A172 (cell line): Measurements from ENCODE around the gene USP17L21. TPM values are rescaled to one million over a fixed set of nuclear protein-coding genes. Genes with fewer than 3 reads are reported as not detected.
"Not testable (repeated sequence)": the region's sequence is repeated elsewhere in the genome, so short reads cannot be mapped to it uniquely, and the experiment has no call there.

Source experiments
- DNase-seq: peaks from one replicate; pipeline ENCODE4 v3.0.0-alpha.2; 2015; ENCODE audit warnings: low spot score
- total RNA-seq: library from RNA; depleted of rRNA; stranded (reverse); fragments of >200 nt; shearing (Covaris generic); gene quantifications from 2 replicates; pipeline ENCODE4 v1.2.3, GENCODE V29; 2014; rRNA removed

USP17L21 gene, protein sequence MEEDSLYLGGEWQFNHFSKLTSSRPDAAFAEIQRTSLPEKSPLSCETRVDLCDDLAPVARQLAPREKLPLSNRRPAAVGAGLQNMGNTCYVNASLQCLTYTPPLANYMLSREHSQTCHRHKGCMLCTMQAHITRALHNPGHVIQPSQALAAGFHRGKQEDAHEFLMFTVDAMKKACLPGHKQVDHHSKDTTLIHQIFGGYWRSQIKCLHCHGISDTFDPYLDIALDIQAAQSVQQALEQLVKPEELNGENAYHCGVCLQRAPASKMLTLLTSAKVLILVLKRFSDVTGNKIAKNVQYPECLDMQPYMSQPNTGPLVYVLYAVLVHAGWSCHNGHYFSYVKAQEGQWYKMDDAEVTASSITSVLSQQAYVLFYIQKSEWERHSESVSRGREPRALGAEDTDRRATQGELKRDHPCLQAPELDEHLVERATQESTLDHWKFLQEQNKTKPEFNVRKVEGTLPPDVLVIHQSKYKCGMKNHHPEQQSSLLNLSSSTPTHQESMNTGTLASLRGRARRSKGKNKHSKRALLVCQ
- not detected in 2 replicates for total RNA-seq

DNA sequence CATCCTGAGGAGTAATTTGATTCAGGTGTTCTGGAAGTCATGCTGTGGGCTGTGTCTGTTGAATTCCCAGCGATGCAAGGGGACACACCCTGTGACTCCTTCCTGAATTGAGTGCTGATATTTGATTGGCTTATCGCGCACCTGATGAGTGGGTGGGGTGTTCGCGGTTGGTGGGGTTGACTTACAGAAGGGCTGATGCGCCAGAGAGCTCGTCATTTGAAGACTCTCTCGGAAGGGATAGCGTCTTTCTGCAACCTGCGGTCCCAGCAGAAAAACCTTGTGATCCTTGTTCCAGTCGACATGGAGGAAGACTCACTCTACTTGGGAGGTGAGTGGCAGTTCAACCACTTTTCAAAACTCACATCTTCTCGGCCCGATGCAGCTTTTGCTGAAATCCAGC is at the start of gene USP17L21:
Gene USP17L21 (plus strand): TSS at position 301 of the 400 bp plus-strand sequence. CDS start 0 bp downstream, at position 301.
- DNase-seq = not testable (repeated sequence)

DNA sequence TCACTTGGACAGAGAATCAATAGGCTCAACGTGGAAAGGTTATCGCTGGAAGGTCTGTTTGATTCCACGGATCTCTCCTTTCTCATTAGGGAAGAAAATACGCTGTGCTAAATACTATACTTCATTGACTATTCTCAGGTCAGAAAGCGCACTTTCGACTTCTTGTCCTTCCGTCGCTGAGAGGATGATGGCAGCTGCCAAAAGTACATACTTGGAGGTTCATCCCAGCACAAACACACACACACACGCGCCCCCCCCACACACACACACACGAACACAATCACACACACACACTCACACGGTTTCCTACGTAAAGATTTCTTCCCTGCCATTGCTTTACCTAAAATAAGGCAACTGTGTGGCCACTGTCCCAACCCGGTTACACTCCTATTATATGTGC is 48.0 kb upstream of the USP17L21 start:
- DNase-seq = not testable (repeated sequence)

DNA sequence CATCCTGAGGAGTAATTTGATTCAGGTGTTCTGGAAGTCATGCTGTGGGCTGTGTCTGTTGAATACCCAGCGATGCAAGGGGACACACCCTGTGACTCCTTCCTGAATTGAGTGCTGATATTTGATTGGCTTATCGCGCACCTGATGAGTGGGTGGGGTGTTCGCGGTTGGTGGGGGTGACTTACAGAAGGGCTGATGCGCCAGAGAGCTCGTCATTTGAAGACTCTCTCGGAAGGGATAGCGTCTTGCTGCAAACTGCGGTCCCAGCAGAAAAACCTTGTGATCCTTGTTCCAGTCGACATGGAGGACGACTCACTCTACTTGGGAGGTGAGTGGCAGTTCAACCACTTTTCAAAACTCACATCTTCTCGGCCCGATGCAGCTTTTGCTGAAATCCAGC is 47.6 kb upstream of the USP17L21 start, which contains the start of gene USP17L11:
Gene USP17L11 (plus strand): TSS at position 301 of the 400 bp plus-strand sequence. CDS start 0 bp downstream, at position 301.
- DNase-seq = not testable (repeated sequence)

DNA sequence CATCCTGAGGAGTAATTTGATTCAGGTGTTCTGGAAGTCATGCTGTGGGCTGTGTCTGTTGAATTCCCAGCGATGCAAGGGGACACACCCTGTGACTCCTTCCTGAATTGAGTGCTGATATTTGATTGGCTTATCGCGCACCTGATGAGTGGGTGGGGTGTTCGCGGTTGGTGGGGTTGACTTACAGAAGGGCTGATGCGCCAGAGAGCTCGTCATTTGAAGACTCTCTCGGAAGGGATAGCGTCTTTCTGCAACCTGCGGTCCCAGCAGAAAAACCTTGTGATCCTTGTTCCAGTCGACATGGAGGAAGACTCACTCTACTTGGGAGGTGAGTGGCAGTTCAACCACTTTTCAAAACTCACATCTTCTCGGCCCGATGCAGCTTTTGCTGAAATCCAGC is 42.8 kb upstream of the USP17L21 start, which contains the start of gene USP17L12:
Gene USP17L12 (plus strand): TSS at position 301 of the 400 bp plus-strand sequence. CDS start 0 bp downstream, at position 301.
- not testable (repeated sequence) for DNase-seq

DNA sequence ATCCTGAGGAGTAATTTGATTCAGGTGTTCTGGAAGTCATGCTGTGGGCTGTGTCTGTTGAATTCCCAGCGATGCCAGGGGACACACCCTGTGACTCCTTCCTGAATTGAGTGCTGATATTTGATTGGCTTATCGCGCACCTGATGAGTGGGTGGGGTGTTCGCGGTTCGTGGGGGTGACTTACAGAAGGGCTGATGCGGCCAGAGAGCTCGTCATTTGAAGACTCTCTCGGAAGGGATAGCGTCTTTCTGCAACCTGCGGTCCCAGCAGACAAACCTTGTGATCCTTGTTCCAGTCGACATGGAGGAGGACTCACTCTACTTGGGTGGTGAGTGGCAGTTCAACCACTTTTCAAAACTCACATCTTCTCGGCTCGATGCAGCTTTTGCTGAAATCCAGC is 38.1 kb upstream of the USP17L21 start, which contains the start of gene USP17L13:
Gene USP17L13 (plus strand): TSS at position 301 of the 400 bp plus-strand sequence. CDS start 0 bp downstream, at position 301.
- not testable (repeated sequence) for DNase-seq

DNA sequence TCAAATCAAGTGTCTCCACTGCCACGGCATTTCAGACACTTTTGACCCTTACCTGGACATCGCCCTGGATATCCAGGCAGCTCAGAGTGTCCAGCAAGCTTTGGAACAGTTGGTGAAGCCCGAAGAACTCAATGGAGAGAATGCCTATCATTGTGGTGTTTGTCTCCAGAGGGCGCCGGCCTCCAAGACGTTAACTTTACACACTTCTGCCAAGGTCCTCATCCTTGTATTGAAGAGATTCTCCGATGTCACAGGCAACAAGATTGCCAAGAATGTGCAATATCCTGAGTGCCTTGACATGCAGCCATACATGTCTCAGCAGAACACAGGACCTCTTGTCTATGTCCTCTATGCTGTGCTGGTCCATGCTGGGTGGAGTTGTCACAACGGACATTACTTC is 32.4 kb upstream of the USP17L21 start:
- DNase-seq = not testable (repeated sequence)

DNA sequence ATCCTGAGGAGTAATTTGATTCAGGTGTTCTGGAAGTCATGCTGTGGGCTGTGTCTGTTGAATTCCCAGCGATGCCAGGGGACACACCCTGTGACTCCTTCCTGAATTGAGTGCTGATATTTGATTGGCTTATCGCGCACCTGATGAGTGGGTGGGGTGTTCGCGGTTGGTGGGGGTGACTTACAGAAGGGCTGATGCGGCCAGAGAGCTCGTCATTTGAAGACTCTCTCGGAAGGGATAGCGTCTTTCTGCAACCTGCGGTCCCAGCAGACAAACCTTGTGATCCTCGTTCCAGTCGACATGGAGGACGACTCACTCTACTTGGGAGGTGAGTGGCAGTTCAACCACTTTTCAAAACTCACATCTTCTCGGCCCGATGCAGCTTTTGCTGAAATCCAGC is 28.6 kb upstream of the USP17L21 start, which contains the start of gene USP17L15:
Gene USP17L15 (plus strand): TSS at position 301 of the 400 bp plus-strand sequence. CDS start 0 bp downstream, at position 301.
- DNase-seq = not testable (repeated sequence)

DNA sequence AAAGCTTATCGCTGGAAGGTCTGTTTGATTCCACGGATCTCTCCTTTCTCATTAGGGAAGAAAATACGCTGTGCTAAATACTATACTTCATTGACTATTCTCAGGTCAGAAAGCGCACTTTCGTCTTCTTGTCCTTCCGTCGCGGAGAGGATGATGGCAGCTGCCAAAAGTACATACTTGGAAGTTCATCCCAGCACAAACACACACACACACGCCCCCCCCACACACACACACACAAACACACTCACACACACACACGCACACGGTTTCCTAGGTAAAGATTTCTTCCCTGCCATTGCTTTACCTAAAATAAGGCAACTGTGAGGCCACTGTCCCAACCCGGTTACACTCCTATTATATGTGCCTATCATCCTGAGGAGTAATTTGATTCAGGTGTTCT is 24.2 kb upstream of the USP17L21 start:
- not testable (repeated sequence) for DNase-seq

DNA sequence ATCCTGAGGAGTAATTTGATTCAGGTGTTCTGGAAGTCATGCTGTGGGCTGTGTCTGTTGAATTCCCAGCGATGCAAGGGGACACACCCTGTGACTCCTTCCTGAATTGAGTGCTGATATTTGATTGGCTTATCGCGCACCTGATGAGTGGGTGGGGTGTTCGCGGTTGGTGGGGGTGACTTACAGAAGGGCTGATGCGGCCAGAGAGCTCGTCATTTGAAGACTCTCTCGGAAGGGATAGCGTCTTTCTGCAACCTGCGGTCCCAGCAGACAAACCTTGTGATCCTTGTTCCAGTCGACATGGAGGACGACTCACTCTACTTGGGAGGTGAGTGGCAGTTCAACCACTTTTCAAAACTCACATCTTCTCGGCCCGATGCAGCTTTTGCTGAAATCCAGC is 19.1 kb upstream of the USP17L21 start, which contains the start of gene USP17L17:
Gene USP17L17 (plus strand): TSS at position 301 of the 400 bp plus-strand sequence. CDS start 0 bp downstream, at position 301.
- DNase-seq = not testable (repeated sequence)

DNA sequence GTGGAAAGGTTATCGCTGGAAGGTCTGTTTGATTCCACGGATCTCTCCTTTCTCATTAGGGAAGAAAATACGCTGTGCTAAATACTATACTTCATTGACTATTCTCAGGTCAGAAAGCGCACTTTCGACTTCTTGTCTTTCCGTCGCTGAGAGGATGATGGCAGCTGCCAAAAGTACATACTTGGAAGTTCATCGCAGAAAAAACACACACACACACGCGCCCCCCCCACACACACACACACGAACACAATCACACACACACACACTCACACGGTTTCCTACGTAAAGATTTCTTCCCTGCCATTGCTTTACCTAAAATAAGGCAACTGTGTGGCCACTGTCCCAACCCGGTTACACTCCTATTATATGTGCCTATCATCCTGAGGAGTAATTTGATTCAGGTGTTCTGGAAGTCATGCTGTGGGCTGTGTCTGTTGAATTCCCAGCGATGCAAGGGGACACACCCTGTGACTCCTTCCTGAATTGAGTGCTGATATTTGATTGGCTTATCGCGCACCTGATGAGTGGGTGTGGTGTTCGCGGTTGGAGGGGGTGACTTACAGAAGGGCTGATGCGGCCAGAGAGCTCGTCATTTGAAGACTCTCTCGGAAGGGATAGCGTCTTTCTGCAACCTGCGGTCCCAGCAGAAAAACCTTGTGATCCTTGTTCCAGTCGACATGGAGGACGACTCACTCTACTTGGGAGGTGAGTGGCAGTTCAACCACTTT is 14.6 kb upstream of the USP17L21 start, which contains the start of gene USP17L18:
Gene USP17L18 (plus strand): TSS at position 678 of the 728 bp plus-strand sequence. CDS start 0 bp downstream, at position 678.
- not testable (repeated sequence) for DNase-seq

DNA sequence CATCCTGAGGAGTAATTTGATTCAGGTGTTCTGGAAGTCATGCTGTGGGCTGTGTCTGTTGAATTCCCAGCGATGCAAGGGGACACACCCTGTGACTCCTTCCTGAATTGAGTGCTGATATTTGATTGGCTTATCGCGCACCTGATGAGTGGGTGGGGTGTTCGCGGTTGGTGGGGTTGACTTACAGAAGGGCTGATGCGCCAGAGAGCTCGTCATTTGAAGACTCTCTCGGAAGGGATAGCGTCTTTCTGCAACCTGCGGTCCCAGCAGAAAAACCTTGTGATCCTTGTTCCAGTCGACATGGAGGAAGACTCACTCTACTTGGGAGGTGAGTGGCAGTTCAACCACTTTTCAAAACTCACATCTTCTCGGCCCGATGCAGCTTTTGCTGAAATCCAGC is 9.6 kb upstream of the USP17L21 start, which contains the start of gene USP17L19:
Gene USP17L19 (plus strand): TSS at position 301 of the 400 bp plus-strand sequence. CDS start 0 bp downstream, at position 301.
- not testable (repeated sequence) for DNase-seq

DNA sequence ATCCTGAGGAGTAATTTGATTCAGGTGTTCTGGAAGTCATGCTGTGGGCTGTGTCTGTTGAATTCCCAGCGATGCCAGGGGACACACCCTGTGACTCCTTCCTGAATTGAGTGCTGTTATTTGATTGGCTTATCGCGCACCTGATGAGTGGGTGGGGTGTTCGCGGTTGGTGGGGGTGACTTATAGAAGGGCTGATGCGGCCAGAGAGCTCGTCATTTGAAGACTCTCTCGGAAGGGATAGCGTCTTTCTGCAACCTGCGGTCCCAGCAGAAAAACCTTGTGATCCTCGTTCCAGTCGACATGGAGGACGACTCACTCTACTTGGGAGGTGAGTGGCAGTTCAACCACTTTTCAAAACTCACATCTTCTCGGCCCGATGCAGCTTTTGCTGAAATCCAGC is 4.8 kb upstream of the USP17L21 start, which contains the start of gene USP17L20:
Gene USP17L20 (plus strand): TSS at position 301 of the 400 bp plus-strand sequence. CDS start 0 bp downstream, at position 301.
- DNase-seq = not testable (repeated sequence)

DNA sequence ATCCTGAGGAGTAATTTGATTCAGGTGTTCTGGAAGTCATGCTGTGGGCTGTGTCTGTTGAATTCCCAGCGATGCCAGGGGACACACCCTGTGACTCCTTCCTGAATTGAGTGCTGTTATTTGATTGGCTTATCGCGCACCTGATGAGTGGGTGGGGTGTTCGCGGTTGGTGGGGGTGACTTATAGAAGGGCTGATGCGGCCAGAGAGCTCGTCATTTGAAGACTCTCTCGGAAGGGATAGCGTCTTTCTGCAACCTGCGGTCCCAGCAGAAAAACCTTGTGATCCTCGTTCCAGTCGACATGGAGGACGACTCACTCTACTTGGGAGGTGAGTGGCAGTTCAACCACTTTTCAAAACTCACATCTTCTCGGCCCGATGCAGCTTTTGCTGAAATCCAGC is 4.6 kb downstream of the USP17L21 start, which contains the start of gene USP17L22:
Gene USP17L22 (plus strand): TSS at position 301 of the 400 bp plus-strand sequence. CDS start 0 bp downstream, at position 301.
- DNase-seq = not testable (repeated sequence)

DNA sequence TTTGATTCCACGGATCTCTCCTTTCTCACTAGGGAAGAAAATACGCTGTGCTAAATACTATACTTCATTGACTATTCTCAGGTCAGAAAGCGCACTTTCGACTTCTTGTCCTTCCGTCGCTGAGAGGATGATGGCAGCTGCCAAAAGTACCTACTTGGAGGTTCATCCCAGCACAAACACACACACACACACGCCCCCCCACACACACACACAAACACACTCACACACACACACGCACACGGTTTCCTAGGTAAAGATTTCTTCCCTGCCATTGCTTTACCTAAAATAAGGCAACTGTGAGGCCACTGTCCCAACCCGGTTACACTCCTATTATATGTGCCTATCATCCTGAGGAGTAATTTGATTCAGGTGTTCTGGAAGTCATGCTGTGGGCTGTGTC is 9.0 kb downstream of the USP17L21 start:
- DNase-seq = not testable (repeated sequence)

Other genes with a start within 250 kb of the USP17L21 start
- gene FAM90A26, start 92.5 kb upstream of the USP17L21 start, total RNA-seq = not detected in 2 replicates
- not detected in 2 replicates for gene USP17L10, start 52.2 kb upstream of the USP17L21 start, total RNA-seq
- not detected in 2 replicates for gene USP17L11, start 47.5 kb upstream of the USP17L21 start, total RNA-seq
- gene USP17L12, start 42.7 kb upstream of the USP17L21 start, total RNA-seq = not detected in 2 replicates
- not detected in 2 replicates for gene USP17L13, start 38.0 kb upstream of the USP17L21 start, total RNA-seq
- gene USP17L15, start 28.5 kb upstream of the USP17L21 start, total RNA-seq = not detected in 2 replicates
- gene USP17L17, start 19.0 kb upstream of the USP17L21 start, total RNA-seq = not detected in 2 replicates
- gene USP17L18, start 14.2 kb upstream of the USP17L21 start, total RNA-seq = not detected in 2 replicates
- not detected in 2 replicates for gene USP17L19, start 9.5 kb upstream of the USP17L21 start, total RNA-seq
- not detected in 2 replicates for gene USP17L20, start 4.7 kb upstream of the USP17L21 start, total RNA-seq
- gene USP17L22, start 4.7 kb downstream of the USP17L21 start, total RNA-seq = not detected in 2 replicates
- not detected in 2 replicates for gene USP17L24, start 62.3 kb downstream of the USP17L21 start, total RNA-seq
- not detected in 2 replicates for gene USP17L25, start 67.0 kb downstream of the USP17L21 start, total RNA-seq
- gene USP17L26, start 71.8 kb downstream of the USP17L21 start, total RNA-seq = not detected in 2 replicates
- not detected in 2 replicates for gene USP17L5, start 76.5 kb downstream of the USP17L21 start, total RNA-seq
- not detected in 2 replicates for gene USP17L27, start 81.3 kb downstream of the USP17L21 start, total RNA-seq
- not detected in 2 replicates for gene USP17L28, start 86.0 kb downstream of the USP17L21 start, total RNA-seq
- not detected in 2 replicates for gene USP17L29, start 90.8 kb downstream of the USP17L21 start, total RNA-seq
- gene USP17L30, start 100.3 kb downstream of the USP17L21 start, total RNA-seq = not detected in 2 replicates
- gene DEFB131A, start 181.5 kb downstream of the USP17L21 start, total RNA-seq = not detected in 2 replicates